Cerebellar nuclear complex (tissue), 1 donor: ENCODE data around the gene MYO1G.
"Not testable (repeated sequence)": the region's sequence is repeated elsewhere in the genome, so short reads cannot be mapped to it uniquely, and the experiment has no call there.

Source experiments
- DNase-seq, 2 experiments: peaks; one replicate each; lab custom pipeline; 2025; lab: John Stamatoyannopoulos, UW

MYO1G gene

DNA sequence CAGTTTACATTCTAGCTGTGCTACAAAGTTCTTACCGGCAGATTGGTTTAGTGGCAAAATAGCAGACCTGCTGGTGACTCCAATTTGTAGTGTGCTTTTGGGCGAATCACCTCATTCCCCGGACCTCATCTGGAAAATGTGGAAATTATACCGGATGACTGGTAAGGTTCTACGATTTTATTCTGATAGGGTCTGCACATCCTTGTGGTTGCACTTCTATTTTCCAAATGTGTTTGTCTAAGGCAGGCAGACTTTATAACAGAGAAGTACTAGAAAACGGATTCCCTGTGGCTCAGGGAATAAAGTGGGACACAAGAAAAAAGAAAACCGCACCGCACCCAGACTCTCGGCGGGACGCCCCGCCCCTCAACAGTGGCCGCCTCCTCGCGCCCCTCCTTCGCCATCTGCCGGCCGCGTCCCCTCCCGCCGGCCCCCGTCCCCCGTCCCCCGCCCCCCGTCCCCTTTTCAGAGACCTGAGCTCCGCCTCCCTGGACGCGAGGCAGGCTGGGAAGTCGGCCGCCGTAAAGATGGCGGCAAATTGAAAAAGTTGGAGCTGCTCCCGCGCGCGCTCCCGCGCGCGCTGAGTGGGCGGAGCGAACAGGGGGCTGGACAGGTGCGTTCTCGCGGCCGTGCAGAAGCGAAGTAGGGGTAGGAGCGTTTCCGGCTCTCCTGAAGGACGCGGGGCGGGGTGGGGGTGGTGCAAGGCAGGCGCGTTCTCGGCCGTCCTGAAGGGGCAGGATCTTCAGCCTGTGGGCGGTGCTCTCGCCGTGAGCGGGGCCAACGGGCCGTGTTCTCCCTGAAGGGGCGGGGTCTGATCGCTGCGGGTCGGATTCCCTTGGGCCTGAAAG, 20.7 kb upstream of the MYO1G start:
- peak; percentile 96 to 99 for DNase-seq

- no peak for DNase-seq
Measured at GRCh38 chr7:44998153-44998871, 19.5 kb upstream of the MYO1G start.

DNA sequence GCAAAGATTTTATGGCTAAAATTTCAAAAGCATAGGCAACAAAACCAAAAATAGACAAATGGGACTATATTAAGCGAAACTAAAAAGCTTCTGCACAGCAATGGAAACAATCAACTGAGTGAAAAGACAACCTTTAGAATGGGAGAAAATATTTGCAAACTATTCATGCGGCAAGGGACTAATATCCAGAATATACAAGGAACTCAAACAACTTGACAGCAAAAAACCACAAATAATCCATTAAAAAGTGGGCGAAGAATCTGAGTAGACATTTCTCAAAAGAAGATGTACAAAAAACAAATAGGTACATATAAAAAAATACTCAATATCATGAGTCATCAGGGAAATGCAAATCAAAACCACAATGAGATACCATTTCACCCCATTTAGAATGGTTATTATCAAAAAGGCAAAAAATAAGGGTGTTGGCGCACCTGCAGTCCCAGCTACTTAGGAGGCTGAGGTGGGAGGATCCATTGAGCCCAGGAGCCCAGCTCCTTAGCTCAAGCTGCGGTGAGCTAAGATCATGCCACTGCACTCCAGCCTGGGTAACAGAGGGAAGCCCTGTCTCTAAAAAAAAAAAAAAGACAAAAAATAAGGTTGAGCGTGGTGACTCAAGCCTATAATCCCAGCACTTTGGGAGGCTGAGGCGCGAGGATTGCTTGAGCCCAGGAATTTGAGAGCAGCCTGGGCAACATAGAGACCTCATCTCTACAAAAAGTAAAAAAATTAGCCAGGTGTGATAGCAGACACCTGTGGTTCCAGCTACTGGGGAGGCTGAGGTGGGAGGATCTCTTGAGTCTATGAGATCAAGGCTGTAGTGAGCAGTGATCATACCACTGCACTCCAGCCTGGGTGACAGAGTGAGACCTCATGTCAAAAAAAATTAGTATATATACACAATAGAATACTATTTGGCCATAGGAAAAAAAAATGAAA, 17.0 kb upstream of the MYO1G start:
- no peak for DNase-seq

- DNase-seq, result no peak
Measured at GRCh38 chr7:44994877-44995554, 16.2 kb upstream of the MYO1G start.

DNA sequence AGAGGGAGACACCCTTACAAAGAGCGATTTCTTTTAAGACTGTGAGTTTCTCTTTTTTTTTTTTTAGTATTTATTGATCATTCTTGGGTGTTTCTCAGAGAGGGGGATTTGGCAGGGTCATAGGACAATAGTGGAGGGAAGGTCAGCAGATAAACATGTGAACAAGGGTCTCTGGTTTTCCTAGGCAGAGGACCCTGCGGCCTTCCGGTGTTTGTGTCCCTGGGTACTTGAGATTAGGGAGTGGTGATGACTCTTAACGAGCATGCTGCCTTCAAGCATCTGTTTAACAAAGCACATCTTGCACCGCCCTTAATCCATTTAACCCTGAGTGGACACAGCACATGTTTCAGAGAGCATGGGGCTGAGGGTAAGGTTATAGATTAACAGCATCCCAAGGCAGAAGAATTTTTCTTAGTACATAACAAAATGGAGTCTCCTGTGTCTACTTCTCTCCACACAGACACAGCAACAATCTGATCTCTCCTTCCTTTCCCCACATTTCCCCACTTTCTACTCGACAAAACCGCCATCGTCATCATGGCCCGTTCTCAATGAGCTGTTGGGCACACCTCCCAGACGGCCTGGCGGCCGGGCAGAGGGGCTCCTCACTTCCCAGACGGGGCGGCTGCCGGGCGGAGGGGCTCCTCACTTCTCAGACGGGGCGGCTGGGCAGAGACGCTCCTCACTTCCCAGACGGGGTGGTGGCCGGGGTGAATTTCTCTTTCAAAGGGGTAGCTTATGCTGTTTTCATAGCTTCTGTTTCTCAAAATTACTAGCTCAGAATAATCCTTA, 13.4 kb upstream of the MYO1G start:
- DNase-seq, result not testable (repeated sequence)

DNA sequence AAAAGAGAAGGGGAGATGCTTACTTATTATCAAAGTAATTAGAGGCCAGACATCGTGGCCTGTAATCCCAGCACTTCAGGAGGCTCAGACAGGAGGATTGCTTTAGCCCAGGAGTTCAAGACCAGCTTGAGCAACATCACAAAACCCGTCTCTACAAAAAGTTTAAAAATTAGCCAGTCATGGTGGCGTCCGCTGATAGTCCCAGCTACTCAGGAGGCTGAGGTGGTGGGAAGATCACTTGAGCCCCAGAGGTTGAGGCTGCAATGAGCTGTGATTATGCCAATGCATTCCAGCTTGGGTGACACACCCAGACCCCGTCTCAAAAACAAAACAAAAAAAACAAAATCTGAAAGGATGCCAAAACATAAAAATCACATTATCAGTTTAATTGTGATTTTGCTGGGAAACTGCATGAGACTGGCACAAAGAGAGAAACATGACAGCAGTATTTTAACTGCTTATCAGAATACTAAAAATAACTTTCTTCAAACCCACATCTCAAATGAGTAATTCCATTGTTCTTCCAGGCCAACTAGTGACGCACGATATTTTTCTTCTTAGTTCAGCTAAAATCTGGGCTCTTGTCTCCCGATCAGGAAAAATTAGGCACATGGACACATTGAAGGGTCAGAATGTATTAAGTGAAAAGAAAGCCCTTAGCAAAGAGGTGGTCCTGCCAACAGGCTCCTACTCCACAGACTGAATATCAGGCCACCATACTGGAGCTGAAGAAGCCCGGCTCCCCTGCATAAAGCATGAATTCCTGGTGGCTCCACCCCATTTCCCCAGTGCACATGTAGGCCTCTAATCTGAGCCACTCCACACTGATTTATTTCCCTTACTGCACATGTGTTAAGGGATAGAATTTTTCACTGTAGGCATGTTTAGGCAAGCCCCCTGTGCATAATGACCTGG, 11.6 kb upstream of the MYO1G start:
- DNase-seq, result no peak

- DNase-seq, result no peak
Measured at GRCh38 chr7:44989132-44989531, 10.3 kb upstream of the MYO1G start.

DNA sequence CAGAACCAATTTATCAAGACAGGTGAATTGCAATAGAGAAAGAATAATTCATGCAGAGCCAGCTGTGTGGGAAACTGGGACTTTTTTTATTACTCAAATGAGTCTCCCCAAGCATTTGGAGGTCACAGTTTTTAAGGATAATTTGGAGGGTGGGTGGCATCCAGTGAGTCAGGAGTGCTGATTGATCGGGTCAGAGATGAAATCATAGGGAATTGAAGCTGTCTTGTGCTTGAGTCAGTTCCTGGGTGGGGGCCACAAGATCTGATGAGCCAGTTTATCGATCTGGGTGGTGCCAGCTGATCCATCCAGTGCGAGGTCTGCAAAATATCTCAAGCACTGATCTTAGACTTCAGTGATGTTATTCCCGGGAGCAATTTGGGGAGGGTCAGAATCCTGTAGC, 9.9 kb upstream of the MYO1G start:
- DNase-seq, result no peak

DNA sequence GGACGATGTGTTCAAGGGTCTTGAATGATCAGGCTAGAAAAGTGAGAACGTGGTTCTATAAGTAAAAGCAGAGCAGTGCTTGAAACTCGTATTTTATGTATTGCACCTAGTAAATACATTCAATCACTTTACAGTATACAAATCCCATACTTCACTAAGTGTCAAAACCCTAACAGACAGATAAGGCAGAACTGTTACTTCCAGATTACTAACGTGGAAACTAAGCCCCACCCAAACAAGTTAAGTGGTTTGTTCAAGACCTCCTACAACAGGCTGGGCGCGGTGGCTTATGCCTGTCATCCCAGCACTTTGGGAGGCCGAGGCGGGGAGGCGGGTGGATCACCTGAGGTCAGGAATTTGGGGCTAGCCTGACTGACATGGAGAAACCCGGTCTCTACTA, 9.2 kb upstream of the MYO1G start:
- no peak for DNase-seq

DNA sequence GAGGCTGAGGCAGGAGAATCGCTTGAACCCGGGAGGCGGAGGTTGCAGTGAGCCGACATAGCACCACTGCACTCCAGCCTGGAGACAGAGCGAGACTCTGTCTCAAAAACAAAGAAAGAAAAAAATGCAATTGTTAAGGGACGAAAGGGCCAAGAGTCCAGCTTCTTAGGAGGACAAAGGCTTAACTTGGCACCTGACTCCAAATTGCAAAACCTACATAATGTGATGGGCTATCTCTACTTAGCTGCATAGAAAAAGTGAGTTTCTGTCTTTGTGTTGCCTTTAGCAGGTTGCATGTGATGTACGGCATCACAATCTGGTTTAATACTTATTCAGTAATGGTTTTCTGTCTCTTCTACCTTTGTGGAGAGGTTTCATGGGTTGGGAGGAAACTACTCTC, 8.6 kb upstream of the MYO1G start:
- no peak for DNase-seq

DNA sequence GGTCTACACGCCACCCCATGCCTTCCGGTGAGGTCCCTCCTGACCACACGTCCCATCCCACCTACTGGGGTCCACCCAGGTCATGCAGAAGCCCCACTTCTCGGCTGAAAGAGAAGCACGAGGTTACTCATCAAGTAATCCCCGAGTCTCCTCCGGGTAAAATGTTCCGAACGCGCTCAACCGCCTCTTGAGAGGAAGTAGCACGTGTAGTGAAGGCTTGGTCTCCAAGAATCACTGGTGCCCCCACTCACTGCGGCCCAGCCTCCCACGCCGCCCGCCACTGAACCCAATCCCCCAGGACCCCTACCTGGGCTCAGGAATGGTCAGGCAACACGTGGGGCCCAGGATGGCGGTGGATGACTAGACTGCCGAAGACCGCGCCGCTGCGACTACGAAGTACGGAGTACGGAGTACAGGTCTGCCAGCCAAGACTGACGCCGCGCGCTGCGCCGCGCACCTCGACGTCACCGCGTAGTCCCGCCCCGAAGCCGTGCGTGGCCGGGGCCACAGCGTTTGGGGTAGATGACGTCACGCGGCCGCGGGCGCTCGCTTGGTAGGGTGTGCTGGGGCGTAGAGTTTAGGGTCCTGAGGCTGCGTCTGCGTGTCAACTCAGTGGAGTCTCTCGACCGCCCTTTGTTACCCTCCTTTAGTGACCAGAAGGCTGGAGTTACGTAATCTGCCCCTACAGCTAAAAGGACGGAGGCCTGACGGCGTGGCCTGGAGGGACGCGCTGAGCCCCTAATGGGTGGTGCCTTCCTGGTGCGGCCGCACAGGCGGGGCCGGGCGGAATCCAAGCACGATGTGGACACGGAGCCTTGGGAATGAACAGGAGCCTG, 7.6 kb upstream of the MYO1G start:
- DNase-seq, result peak; percentile 56 to 82

GRCh38 chr7:44985900-44986217, 7.0 kb upstream of the MYO1G start:
- DNase-seq, result no peak

GRCh38 chr7:44985033-44985695, 6.3 kb upstream of the MYO1G start:
- no peak for DNase-seq

GRCh38 chr7:44984478-44984758, 5.6 kb upstream of the MYO1G start:
- DNase-seq, result no peak

GRCh38 chr7:44983742-44984477, 5.1 kb upstream of the MYO1G start:
- no peak for DNase-seq

DNA sequence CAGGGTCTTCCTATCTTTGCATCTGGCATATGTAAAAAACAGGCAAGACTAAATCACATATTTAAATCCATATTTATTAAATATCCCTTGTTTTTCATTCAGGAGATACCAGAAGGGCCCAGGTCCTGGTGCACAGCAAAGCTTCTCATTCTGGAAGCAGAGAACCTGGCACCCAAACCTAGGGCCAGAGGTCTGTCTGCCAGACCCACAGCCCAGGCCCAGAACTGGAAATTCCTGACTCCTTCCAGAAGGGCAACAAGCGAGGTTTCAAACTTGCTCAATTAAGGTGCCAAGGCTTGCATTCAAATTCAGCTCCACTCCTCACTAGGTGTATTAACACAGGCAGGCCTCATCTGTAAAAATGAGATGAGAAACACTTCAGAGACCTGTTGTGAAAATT, 4.2 kb upstream of the MYO1G start:
- DNase-seq, result no peak

DNA sequence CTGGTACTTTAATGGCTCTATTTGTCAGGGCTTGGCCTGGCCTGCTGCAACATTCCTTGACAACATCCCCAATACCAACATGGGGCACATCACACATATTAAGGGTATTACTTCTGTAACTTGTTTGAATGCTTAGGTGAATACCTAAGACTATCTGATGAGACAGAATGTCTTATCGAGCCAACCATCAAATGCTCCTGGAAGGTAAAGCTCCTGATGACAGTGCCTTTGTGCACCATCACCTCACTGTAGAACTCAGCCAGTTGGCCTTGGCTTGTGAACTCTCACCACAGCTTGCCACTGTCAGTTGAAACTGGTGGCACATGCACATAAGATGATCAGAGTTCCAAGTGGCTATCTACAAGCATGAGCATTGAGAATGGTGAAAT, 3.7 kb upstream of the MYO1G start:
- no peak for DNase-seq
